Activated effector memory CD4-positive, alpha-beta T cell treated with anti-CD3 and anti-CD28 coated beads, Interleukin-2, amount 50 U/mL, for 16 hours (primary cell): ENCODE measurements around the gene TTC39B.

Experiments used
- DNase-seq: peaks from one replicate; pipeline ENCODE4 v3.0.0-alpha.2; 2020

TTC39B gene

DNA sequence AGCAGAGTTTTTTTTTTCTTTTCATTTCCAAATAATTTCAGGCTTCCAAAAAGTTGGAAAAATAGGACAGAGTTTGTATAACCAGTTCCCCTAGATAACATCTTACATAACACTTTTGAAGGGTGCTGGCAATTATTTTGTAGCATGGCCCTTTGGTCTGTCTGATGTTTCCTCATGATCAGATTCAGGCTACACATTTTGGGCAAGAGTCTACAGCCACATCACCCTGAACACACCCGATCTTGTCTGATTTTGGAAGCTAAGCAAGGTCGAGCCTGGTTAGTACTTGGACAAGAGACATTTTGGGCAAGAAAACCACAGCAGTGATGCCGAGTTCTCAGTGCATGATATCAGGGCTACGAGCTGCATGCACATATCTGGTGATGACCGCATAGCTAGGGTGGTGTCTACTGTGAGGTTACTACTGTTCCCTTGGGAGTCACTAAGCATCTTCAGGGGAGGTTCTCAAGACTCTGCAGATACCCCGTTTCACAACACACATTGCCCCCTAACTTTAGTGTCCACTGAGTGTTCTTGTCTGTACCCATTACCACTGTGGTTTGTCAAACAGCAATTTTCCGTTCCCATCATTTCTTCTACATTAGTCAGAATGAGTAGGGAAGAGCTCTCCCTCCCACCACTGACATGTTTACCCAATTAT, 86.2 kb downstream of the TTC39B start:
- DNase-seq = no peak

DNA sequence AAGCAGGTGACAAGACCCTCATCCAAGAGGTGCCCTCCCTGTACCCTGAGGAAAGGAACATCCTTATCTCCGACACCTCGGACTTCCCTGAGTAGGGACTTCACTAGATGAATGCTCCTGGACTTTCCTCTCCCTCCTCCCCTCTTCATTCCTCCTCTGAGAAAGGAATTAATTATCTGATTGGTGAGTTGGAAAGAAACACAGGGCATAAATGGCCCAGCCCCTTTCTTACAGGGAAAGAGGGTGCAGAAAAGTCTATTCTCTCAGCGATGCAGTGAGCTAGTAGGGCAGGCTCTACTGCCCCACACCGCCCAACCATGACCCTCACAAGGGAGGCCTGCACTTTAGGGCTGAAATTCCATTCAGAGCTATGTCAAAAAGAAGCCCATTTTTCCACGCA, 87.5 kb downstream of the TTC39B start:
- DNase-seq = no peak

DNA sequence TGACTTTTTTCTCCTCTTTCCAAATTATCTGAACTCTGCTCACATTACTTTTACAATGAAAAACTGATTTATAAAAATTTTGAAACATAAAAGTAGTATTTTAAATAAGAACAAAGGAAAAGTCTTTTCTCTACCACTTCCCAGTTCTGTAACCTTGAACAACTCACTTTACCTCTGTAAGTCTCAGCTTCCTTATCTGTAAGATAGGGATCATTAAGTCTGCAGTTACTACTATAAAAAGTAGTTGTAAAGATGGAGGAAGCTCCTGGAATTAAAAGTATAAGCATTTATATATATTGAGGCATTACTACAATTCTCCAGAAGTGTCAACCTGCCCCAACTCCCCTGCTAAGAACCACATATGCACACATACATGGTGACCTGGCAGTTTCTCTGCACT, 88.0 kb downstream of the TTC39B start:
- DNase-seq = no peak

DNA sequence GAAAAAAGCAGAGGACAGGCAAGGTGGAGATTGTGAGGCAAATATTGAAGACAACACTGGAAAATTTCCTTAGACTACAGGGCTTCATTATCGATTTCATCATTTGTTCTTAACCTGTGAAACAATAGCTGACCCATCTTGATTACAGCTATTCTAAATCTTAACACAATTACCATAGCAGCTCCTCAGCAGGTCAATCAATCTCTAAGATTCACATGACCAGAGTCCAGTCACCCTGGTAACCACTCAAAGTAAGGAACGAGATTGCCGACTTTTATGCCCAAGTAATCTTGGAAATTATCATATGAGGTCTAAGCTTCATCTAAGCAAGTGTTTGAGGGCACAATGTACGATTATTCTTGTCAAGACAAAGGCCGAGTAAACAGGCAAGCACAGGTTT, 93.8 kb downstream of the TTC39B start:
- no peak for DNase-seq

DNA sequence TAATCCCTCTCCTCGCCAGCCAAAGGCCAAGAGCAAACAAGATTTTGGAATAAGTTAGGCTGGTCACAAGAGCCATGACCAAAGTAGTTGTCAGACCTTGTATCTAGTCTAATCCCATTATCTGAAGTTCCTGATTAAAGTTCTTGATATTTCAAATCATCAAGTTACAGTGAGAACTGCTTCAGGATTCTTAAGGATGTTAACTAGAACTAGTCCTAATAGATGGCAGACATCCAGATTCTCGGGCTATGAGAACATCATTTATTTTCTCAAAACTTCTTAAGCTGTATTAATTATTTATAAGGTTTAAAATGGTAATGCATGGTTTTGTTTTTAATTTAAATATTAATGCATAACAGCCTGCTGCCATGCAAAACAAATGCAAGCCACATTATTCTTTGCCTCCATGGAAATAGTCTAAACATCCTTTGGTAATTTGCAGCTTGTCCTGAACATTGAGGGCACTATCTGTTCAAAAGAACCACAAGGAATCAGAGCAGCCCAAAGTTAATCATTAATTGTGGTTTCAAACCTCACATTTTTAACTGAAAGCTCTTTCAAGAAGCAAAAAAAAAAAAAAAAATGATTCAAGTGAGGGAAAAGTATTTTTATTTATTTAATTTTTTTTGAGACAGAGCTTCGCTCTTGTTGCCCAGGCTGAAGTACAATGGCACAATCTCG, 95.1 kb downstream of the TTC39B start:
- DNase-seq = no peak

DNA sequence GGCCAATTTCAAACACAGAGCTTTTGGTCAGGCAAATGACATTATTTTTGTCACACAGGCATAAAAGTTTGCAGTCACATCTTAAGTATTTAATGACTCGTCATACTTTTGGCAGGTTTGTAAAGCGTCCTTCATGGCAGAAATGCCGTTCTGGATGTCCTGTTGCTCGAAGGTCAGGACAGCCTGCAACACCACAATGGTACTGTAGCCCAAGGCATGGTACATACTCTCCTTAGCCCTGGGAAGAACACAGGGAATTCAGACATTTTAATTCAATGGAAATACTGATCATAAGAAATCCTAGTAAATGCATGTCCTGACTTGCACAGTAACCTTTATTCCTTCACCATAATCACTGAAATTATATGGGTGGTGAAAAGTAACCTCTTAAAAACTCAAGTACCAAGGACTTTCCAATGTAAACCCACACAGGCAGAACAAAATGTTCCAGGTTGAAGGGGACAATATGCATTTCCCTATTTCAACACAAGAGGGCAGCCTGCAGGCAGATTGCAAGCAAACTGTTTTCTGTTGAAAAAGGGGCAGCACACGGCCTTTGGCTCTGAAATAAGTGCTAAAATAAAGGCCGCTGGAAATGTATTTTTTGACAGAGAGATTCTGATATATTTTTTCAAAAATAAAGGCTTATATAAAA, 95.7 kb downstream of the TTC39B start:
- peak; percentile 75 for DNase-seq

DNA sequence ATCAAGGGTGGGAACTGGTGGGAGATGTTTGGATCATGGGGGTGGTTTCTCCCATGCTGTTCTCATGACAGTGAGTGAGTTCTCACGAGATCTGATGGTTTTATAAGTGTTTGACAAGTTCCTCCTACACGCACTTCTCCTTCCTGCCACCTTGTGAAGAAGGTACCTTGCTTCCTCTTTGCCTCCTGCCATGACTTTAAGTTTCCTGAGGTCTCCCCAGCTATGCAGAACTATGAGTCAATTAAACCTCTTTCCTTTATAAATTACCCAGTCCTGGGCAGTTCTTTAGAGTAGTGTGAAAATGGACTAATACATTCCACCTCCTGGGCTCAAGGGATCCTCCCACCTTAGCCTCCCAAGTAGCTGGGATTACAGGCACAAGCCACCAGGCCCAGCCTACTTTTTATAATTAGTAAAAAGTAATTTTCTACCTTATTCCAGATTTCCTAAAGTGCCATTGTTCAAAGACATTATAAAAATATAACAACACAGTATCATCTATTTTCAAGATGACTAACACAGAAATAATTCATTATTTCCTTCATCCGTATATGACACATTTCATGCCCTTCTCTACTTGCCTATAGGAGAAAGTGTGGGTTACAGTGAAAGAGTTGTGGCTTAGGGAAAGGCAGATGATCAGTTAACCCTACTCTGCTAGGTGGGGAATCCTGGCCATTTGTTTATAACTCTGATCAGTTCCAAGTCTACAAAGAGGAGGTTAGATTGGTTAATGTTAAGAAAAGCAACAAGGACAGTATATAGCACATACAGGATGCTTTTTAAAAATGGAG, 99.9 kb downstream of the TTC39B start:
- no peak for DNase-seq

DNA sequence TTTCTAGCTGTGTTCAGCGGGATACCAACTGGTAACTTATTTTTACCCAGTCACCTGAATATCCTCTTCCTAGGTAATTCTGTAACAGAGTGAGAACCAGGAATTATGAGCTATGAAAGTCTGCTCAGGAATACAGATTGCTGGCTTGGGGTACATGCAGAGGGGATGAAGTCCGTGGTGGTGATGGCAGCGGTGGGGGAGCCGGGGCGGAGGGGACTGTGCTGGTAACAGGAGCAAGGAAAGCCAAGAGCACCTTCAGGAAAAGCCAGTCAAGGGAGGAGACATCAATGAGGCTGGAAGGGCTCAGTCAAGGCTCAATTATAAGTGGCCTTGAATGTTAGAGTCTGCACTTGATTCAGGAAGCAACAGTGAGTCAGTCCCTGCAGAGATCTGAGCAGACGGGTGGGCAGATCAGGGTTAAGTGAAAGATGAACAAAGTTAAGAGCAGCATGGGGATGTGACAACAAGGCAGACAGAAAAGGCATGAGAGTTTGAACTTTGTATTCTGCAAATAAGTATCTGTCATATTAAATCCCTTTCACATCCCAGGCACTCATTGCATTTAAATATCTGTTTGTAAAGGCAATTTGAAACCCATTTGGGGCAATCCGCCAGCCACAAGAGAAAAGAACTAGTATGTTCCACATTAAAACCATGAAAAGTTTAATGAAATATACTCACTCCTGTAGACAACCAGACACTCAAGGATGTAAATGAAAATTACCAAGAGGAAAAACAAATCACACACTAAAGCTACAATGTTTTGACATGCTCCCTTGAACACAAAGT, 101.2 kb downstream of the TTC39B start:
- no peak for DNase-seq

DNA sequence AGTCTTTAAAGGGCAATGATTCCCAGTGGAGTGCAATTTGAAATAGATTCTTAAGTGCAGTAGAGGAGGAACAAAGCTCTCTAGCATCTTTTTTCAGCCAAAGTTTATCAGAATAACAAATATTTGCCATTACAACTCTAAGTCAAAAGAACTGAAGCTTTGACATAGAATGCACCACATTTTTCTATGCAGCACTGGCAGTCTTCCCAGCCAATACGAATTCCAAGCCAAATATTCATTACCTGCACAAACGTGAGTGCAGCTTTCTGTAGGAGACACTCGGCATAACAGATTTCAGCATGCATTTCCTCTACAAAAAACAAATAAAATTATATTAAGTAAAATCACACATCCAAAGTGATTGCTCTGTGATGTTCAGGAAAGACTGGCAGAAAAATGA, 103.4 kb downstream of the TTC39B start:
- DNase-seq = no peak

DNA sequence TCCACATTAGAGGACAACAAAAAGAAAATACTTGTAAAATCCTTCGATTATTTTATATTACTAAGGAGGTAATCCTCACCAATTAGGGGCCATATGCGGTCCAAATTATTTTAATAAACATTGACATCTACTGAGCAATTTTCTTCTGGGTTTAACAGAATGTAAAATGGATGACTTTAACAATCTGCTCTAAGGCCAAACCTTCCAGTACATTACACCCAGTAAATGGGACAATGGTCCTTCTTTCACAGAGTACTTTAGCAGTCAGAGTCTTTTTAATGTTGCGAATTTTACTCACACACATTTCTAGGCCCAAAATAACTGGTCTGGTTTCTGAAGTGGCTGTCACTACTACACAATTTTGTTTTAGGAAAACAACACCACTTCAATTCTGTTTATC, 106.9 kb downstream of the TTC39B start:
- no peak for DNase-seq

DNA sequence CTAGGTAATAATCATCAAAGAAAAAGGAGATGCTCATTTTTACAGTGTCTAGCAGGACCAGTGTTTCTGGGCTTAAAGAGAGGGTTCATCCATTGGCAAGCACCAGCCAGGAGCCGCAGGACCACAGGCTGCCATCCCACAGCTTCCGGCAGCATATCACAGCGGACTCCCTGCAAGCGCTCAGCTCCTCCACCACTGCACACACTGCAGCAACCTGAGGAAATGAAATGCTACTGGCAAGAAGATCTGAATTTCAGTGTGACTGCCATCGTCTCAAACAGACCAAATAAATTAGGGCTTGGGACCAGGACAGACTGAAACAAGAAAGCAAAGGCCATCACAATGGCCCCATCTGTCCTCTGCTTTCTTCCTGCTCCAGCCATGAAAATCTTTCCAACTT, 114.2 kb downstream of the TTC39B start:
- no peak for DNase-seq

DNA sequence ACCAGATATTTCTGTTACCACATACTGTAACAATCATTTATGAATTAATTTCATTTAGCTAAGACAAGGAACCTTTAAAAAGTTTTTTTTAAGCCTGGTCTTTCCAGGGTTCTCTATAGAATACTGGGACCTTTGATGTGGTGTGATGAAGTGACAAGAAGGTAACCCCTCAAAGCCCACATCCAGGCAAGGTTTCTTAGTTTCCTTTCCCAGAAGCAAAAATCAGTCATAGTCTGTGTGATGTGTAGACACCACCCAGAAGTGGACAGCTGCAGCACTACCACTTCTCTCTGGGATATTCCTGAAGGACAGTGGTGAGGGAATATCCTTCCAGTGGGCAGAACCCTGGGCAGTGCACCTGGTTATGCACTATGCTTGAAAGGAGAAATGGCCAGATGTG, 115.6 kb downstream of the TTC39B start:
- DNase-seq = no peak

DNA sequence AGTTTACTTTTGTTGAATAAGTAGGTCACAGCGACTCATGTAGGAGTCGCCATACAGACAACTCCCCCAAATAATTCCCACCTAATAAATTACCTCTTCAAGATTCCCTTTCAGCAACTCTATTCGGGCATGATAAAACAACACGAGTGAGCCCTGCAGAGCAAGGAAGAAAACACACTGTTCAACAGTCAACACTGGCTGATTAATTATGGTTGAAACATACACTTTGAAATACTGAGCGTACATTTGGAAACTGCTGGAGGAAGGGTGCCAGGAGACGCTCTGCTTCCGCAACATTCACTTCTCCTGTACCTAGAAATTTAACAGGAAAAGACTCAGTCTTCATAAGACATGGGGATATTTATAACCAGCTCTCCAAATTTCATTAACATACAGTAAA, 117.5 kb downstream of the TTC39B start:
- DNase-seq = no peak

DNA sequence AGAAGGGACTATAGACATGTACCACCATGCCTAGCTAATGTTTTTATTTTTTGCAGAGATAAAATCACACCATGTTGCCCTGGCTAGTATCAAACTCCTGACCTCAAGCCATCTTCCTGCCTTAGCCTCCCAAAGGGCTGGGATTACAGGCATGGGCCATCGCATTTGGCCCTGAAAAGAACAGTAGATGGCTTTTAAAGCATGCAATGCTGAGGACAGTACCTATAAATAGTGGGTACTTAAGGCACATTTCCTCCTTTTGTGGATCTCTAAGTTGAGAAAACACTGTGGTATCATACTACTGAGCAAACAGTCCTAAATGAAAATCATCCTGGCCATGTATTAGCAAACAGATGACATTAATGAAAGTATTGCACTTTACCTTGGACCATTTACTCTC, 119.4 kb downstream of the TTC39B start:
- DNase-seq = no peak

DNA sequence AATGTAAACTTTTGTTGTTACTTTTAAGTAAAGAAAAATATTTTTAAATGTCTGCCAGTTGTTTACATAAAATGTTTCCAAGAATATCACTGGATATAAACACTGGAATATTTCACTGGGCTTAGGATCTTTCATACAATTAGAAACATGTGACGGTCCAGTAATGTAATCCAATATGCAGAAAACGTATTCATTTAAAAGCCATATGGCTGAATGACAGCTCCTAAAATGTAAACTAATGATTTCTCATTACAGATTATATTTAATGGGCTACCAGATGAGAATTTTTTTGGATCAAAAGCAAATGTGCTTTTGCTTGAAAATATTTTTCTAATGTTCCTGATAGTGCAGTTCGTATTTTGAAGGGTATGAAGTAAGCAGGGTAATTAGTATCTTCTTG, 124.3 kb downstream of the TTC39B start:
- no peak for DNase-seq

DNA sequence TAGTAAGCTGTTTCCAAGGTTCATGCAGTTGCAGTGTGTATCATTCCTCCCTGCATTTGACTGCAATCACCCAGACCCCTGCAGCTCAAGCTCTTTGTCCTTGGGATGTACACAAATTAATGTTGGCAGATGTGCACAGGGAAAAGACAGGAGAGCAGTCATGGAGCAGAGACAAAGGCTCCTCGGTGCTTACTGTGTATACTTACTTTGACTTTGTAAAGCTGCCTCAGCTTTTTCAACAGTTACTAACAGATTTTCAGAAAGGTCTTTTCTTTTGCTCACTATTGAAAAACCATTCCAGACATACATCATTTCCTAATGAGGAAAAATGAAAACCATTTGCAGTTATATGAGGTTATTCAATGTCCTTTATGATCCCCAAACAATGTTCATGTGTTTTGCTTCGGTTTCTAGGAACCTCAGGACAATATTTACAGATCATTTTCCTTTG, 124.9 kb downstream of the TTC39B start:
- no peak for DNase-seq

DNA sequence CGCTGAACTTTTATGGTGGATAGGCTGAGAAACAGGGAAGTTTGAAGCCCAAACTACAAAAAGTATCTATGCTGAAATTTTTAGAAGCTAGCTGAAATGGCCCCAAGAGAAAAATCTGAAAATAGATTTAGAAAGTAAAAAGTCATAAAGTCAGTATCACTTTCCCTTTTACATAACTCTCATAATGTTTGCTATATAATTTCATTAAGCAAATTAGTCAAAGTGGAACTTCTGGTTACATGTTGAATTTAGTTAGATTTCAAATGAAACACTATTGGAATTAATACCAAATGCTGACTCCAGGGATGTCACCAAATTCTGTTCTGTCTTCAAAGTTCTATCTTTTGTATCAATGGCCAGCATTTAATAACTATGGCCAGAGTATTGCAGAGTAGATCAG, 126.9 kb downstream of the TTC39B start:
- no peak for DNase-seq

DNA sequence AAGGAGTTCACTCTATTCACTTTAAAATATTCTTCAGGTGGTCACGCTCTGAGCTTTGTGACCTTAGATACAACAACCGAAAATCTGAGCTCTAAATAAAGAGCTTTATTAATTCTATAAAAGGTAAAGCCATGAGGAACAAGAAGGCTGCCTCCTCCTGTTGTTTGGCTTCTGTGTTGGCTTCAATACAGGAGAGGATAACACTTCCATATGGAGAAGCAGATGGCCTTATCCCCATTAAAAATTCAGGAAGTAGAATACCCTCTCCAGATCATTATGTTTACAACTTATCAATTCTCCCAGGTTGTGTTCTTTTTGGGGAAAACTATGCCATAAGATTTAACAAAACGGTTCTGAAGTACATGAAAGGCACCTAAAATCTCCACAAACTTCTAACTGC, 128.4 kb downstream of the TTC39B start:
- no peak for DNase-seq

DNA sequence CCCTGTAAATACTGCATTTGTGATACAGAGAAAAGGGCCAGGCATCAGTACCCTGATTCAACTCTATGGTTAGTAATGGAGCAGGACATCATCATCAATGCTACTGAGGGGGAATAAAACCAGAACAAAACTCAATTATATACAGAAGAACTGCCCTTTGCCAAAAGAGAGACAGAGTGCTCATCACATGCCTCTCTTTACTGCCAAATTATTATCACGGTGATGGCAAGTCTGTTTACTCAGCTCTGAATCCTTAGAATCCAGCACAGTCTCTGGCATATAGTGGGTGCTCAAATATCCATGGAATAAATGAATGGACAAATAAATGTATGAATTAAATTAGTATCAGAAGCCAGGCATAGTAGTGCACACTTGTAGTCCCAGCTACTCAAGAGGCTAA, 130.2 kb downstream of the TTC39B start:
- DNase-seq = no peak

DNA sequence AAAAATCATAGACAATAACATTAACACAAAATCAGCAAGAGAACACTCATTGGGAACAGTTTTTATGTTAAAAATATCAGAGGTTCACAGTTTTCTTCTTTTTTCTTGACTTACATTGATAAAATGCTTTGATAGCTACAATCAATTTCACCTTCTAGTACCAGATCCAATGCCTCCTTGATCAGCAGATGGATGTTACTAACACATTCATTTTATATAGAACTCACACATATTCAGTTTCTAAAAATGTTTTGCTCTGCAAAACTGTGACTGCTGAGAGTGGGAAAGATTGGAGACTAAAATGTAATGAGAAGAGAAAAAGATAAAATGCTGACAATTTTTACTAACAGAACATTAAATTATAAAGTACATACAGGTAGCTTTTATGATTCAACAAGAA, 143.1 kb downstream of the TTC39B start:
- no peak for DNase-seq

DNA sequence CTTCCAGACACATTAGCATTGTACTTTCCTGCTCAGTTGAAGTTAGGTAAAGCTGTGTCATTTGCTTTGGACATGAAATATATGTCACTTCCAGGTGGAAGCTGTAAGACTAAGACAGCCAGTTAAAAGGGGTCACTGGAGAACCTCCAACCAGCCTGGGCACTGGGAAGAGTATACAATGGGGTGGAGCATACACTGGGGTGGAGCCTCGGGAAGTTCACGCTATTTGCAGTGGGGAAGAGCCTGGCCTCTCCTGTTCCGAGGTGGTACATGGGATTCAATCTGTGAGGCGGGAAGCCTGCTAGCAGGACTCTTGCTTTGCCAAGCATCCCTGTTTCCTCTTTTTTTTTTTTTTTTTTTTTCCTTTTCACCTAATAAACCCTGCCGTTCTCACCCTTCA, 145.3 kb downstream of the TTC39B start:
- no peak for DNase-seq

DNA sequence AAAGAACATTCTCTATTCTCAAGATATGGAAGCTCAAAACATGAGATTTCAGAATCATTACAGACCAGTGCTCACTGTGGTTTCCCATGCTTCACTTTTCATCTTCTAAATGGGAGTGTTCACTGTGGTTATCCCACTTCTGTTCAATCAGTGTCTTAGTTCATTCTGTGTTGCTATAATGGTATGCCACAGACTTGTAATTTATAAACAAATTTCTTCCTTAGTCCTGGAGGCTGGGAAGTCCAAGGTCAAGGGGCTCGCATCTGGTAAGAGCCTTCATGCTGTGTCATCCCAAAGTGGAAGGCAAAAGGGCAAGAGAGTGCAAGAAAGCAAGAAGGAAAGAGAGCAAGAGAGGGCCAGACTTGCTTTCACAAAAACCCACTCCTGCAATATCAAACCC, 146.3 kb downstream of the TTC39B start:
- DNase-seq = no peak

DNA sequence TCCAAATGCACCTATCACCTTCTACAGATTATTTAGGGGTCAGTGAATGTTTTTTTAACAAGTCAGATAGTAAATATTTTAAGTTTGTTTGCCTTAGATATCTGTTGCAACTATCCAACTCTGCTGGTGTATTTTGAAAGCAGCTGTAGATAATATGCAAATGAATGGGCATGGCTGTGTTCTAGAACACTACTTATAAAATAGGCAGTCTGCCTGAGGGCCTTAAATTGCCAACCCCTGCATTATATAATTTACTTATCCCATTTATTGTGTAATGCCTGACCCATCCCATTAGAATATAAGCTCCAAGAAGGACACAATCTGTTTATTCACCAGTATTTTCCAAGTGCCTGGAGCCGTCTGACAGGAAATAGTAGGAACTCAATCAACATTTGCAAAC, 149.0 kb downstream of the TTC39B start:
- no peak for DNase-seq
